T-helper 1 cell treated with Interleukin-12 subunit alpha and Interleukin-12 subunit beta and Interleukin-4 antibody, amounts not matched to agents 30 ng/mL and 1 ng/mL, for 36 hours (primary cell): ENCODE data around the gene ARHGAP6. TPM values are rescaled to one million over a fixed set of nuclear protein-coding genes. Genes with fewer than 3 reads are reported as not detected.

Experiments used
- intact Hi-C: fragments of 100-400 bp; cut with micrococcal nuclease; formaldehyde crosslinking; loops from one replicate; pipeline ENCODE4 v1.15.1; 2024
- total RNA-seq: library from RNA; stranded (reverse); gene quantifications from 2 replicates; pipeline ENCODE4 v1.2.3, GENCODE V29; 2022

ARHGAP6 gene
- total RNA-seq, 1 donor from 2014 or later: not detected

DNA sequence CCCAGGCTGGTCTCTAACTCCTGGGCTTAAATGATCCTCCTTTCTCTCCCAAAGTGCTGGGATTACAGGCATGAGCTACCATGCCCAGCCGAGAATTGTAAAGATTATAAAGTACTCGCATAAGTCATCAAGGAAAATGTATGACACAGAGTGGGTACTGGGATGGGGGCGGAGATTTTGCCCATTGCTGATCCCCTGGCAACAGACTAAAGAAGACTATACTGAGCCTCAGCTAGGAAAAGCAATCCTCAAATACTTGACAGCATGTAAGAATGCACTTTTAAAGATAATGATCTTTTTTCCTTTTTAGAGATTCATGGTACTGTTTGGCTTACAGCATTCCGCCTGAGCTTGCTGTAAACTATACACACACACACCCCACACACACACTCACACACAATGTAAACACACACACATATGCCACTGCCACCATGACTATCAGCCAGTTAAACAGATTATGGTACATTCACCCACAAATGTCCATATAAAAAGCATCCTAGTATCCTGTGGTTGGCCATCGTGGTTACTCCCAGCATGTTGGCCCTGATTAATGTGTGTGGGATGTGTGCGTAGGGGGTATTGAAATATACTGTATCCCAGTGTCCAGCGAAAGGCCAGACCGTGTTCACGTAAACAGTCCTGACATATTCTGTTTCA lies 259.5 kb downstream of the ARHGAP6 start:
- intact Hi-C loops: no loop called here

DNA sequence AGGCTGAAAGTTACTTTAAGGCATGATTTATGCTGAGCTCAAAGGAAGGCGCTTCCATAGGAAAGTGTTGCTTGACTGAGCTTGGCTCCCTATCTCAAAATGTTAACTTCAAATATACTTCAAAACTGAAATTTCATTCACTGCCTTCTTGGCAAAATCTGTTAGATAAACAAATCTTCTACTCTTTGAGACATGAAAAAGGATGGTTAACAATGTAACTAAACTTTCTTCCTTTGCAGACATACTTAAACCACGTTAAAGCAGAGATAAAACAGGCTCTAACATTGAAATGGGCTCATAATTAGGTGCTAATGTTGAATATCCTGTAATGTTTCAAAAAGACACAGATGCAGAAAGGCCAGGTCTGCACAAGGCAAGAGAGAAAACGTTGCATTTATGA lies 262.1 kb downstream of the ARHGAP6 start:
- intact Hi-C loops: no loop called here

DNA sequence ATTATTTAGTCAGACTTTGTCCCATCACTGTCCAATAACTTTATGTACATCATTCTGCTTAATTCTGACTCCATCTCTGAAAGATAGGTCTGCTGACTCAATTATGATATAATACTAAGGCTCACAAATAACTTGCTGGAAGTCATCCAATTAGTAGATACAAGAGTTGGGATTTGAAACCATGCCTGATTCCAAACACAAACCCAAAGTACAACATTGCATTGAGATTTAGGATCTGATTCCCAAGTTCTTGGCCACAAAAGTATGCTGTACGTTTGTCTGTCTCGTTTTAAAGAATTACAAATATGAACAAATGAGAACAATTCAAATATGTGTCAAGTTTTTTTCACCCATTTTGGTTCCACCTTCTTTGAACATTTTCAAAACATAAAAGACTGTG lies 263.8 kb downstream of the ARHGAP6 start:
- intact Hi-C loops: no loop called here

DNA sequence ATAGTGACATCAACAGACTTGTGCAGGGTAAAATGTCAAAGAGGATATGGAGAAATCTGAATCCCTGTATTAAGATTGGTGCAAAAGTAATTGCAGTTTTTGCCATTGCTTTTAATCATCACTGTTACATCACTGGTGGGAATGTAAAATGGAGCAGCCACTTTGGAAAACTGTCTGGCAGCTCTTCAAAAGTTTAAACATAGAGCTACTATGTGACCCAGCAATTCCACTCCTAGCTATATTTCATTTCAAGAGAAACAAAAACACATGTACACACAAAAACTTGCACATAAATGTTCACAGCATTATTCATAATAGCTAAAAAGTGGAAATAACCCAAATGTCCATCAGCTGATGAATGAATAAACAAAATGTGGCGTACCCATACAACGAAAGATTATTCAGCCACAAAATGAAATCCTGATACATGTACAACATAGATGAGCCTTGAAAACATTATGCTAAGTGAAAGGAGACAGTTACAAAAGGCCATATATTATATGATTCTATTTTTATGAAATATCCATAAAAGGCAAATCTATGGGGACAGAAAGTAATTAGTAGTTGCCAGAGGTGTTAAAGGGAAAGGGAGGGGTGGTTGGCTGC lies 266.1 kb downstream of the ARHGAP6 start:
- intact Hi-C loops: no loop called here

DNA sequence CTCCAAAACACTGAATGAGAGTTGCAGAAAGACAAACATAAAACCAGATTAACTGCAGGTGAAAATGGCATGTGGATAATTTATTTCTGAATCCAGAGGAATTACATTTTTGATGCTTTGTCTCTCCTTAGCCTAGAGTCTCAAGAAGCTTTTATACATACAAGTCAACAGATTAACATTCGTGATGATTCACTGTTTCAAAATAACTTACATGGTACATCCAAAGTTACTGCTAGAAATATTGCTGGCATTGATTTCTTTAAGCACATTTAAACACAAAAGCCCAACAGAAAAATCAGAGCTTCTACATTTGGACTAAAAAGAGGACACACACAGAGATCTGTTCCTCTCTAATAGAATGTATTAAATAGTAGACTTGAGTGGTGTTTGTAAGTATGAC lies 266.9 kb downstream of the ARHGAP6 start:
- intact Hi-C loops: no loop called here

DNA sequence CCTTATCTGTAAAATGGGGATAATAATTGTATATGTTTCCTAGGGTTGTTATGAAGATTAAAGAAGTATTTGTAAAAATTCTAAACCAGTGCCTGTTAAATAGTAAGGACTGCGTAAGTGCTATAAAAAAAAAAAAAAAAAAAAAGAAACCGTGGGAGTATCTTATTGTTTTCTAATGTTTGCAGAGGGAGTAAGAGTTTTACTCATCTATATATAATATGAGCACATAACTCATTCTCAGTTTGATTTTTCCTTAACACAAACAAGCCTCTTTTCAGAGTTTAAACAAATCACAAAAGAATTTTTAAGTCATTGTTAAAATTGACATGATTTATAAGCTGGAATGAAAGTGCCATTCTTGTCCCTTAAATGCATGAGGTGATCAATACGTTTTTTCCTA lies 267.6 kb downstream of the ARHGAP6 start:
- intact Hi-C loops: no loop called here

DNA sequence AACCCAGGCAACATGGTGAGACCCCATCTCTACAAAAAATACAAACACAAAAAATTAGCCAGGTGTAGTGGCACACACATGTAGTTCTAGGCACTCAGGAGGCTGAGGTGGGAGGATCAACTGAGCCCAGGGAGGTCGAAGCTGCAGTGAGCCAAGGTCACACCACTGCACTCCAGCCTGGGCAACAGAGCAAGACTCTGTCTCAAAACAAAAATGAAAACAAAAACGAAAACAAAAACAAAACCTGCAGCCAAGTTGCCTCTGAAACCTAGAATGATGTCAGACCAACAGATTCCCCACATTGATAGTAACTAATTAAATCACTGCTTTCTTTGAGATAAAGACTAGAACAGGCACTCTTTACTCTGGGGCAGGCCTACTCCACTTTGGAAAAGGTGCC lies 268.0 kb downstream of the ARHGAP6 start:
- intact Hi-C loops: no loop called here

DNA sequence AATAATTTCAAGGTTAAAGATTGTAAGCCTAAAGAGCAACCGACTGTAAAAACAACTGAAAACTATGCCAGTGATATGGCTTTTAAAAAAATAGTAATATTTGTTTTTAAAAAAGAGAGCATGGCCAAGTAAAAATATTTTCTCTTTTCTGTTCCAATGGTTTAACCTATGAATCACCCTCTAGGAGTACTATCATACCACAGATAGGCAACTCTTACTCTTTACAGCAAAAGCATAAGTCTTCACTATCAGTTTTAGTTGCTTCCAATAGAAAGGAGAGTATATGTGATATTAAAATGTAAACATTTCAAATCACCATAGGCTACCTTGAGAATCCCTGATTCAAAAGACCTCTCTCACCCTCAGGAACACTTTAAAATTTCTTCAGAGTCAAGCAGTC lies 269.9 kb downstream of the ARHGAP6 start:
- intact Hi-C loops: no loop called here

DNA sequence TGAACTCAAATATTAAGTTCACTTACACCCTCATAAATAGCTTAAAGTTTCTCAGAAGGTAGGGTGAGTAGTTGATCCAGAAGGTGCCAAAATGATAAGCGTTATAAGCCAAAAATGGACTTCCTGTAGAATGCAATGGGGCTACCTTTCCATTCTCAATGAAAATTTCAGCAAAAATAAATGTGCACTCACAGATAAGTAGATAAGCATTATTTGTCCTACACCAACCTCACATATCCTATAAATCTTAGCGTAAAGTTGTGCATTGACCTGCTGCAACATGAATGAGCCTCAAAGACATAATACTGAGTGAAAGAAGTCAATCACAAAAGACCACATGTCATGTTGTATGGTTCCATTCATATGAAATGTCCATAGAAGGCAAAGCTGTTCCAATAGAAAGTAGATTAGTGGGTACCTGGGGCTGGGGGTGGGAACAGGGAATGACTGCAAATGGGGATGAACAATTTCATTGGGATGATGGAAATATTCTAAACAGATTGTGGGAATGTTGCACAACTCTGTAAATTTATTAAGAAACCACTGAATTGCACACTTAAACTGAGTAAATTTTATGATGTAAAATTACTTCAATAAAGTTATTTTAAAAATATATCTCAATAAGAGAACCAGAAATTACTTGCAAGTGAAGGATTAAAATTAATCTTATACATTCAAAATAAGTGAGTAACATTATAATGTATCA lies 271.6 kb downstream of the ARHGAP6 start:
- intact Hi-C loops: no loop called here

DNA sequence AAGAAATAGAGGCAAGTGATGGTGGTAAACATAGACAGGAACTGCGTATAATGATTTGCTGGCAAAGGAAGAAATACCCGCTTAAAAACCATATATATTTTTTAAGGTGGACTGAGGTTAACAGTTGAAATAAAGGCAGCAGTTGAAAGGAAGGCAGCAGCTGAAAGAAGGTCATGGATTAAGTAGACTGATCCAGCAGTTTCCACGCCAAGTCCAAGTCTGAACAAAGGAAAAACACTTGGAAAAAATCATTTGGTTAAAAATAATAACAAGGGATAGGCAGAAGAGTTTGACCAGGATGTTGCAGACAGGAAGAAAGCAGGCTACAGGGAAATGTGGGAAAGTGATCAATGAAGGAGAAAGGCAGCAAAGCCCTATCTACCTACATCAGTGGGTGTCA lies 278.9 kb downstream of the ARHGAP6 start:
- intact Hi-C loops: loop anchor here (10.0 kb wide), 1 partner anchor 242 kb away; no protein-coding TSS in a partner anchor

DNA sequence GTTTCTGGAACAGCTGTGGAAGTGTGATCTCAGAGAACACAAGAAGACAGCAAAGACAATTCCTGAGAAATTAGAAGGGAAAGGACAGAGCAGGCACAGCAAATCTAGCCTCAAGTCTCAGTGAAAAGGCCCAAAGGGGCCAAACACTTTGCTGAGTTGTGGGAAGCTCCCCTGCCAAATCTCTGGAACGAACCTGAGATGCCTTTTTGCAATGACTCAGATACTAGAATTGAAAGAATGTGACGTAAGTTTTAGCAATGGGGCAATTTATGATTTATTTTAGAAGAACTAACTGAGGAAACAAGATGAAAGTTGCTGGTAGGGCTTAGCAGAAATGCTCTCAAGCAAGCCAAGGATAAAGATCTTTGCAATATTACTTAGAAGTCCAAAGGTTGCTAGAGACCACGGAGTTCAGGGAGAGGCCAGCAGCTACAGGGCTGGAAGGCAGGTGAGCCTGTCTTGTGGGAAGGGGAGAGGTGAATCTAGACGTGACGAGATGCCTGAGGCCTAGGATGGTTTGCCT lies 279.7 kb downstream of the ARHGAP6 start:
- intact Hi-C loops: loop anchor here (10.0 kb wide), 1 partner anchor 241 kb away; no protein-coding TSS in a partner anchor

DNA sequence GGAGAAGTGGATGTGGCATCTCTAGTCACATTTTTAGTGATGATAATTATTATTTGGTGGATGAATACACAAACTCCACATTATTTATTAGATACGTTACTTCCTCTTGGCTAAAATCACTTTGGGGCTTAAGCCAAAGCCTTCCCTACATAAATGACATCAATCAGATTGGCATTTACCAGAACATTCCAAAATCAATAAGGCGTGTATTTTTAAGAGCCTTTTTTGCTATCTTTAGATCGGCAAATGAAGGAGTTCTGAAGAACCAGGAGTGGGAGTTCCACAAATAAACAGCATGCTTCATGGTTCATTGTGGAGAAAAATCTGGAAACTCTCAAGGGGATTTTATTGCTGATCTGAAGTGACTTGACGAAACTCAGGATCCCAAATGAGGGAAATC lies 282.8 kb downstream of the ARHGAP6 start:
- intact Hi-C loops: loop anchor here (10.0 kb wide), 1 partner anchor 238 kb away; no protein-coding TSS in a partner anchor

DNA sequence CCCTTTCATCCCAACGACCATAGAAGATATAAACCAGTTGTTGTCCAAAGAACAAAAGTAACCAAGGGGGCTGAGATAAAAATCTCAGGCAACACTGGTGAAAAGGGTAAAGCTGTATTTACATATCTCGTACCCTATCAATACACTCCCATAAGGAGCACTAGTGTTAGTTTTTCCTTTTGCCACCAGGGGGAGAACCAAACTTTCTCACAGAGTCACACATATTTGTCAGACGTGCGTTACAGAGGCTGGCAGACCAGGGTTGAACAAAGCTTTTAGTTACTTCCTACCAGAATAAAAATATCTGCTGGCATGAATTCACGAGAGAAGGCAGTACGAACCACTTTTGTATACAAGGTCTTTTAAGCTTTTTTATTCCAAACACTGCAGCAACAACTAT lies 284.3 kb downstream of the ARHGAP6 start:
- intact Hi-C loops: loop anchor here (10.0 kb wide), 1 partner anchor 237 kb away; no protein-coding TSS in a partner anchor

DNA sequence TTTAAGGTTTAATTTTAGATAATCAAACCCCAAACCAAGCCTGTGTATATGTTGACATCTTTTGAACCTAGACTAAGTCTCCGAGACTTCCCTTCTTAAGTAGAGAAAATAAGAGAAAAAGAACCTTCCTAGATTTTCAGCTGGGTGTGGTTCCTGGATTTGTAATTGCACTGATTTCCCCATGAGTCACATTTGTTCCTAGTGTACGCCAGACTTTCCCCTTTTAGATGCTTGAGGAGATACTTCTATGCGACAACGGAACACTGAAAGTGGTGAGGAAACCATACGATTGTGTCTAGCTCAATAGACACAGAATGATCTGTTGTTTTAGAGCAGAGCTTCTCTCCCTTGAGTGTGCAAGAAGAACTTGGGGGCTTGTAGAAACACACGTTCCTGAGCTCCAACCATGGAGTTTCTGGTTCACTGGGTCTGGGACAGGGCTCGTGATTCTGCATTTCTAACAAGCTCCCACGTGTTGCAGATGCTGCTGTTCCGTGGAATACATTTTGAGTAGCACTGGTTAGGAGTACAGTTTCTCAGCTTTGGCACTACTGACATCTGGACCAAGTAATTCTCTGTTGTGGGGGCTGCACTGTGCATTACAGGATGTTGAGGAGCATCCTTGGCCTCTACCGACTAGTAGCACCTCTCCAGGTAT lies 285.4 kb downstream of the ARHGAP6 start:
- intact Hi-C loops: loop anchor here (10.0 kb wide), 1 partner anchor 236 kb away; no protein-coding TSS in a partner anchor

DNA sequence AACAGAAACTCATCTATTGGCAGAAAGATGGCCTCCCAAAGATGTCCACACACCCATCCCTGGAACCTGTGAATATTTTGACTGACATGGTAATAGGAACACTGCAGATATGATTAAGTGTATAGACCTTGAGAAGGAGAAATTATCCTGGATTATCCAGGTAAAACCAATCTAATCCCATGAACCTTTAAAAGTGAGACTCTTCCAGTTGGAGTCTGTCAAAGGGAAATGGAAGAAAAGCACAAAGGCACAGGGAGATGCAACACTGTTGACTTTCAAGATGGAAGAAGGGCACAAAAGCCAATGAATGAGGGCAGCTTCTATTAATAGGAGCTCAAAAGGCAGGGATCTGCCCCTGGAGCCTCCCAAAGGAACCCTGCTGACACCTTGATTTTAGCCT lies 289.6 kb downstream of the ARHGAP6 start:
- intact Hi-C loops: no loop called here

DNA sequence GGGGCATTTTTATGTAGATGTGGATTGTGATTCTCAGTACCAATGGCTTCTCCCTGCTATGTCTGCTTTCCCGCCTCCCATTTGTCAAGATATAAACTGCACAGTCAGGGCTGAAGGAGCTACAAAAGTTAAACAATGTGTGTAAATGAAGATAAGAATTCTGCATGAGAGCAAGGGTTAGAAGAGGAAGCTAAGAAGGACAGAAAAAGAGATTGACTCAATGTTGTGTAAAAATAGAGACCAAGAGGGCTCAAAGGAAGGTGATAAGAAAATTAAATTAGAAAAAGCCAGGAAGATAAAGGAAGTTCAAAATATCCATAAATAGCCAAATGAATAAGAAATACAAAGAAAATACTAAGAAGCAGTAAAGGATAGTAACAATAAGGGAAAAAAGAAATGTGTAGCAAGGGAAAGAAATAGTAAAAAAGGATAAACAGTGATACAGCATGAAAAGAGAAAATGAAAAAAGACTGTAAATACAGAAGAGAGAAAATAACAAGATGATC lies 290.1 kb downstream of the ARHGAP6 start:
- intact Hi-C loops: no loop called here

DNA sequence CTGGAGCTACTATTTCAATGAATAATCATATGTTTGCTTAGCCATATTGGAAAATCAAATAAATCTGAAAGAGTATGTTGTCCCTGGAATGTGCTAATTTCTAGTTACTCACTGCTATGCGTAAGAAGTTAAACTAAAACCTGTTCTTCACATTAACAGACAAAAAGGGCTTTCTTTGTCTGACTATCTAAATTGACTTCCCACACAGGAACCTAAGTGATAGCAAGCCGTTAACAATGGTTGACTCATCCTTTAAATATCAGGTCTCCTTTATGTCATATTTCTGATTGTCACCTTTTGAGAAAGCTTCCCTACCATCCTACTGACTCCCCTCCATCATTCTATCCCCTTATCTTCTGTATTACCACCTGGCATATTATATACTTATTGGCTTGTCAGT lies 291.1 kb downstream of the ARHGAP6 start:
- intact Hi-C loops: no loop called here

DNA sequence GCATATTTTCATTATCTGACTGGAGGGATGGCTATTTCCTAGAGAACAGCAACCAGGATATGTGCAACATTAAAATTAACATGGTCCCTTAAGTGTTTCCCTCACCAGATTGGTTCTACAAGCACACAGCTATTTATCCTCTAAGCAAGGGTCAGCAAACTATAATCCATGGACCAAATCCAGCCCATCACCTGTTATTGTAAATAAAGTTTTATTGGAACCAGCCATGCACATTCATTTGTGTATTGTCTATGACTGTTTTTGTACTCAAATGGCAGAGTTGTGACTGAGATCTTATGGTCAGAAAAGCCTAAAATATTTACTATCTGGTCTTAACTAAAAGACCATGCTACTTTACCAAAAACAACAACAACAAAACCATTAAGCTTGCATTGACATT lies 294.6 kb downstream of the ARHGAP6 start:
- intact Hi-C loops: no loop called here

DNA sequence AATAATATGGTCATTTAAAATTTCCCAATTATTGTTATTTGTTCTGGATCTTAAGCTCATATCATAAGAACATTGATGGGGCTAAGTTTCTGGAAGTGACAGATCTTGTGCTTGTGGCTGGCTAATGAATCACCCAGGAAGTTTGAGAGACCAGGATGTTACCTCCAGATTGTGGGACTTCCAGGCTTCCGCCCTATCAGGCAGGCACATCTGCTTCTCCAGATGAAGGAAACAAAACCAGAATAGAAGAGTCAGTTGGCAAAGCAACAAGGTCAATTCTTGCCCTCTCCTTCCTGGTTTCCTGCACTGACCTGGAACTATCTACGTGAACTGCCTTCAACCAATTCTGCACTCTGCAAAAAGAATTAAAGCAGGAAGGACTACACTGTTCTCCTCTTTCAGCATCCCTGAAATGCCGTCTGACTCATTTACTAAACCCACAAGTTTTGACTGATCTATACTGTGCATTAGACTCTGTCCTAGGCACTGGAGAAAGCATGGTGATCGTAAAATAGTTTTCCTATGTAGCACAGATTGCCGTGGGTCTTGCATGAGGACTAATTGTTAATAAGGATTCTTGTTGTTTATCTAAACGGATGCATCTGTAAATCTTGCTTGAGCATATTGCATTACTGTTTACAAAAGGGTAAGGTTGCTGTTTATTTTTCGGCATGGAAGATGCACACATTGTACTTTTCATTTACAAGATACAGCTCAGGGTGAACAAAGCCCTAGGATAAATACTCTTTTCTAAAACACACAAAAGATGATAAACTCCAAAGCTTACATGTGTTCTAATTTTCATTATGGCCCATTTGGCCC lies 297.9 kb downstream of the ARHGAP6 start:
- intact Hi-C loops: no loop called here

DNA sequence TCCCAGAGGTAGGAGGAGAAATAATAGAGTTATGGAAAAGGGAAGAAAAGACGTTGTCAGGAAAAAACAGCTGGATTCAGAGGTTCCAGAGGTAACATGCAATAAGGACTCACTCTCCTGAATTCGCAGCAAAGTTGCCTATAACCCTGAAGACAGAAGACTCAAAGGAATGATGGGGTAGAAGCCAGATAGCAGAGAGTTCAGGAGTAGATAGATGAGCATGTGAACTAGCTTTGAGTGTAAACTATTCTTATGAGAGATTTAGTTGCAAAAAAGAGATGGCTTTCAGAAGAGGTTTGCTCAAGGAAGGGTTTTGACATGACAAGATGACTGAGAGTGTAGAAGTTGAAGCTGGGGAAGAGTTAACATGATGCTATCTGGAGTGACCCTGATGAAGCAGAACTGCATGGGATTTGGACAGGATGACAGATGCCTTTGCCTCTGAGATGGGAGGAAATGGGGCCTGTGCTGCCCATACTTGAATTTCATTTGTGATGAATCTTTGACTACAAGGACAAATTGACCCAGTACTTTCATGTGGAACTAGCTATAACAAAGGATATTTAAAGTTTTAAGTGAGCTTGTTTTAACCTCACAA lies 298.6 kb downstream of the ARHGAP6 start:
- intact Hi-C loops: no loop called here
